Neural cell (in vitro differentiated cells): ENCODE results near the gene F13B. TPM values are rescaled to one million over a fixed set of nuclear protein-coding genes. Genes with fewer than 3 reads are reported as not detected.

Experiments used
- H2AFZ ChIP-seq: fragments of 200-600, 300-800 bp; sonication (generic), shearing (Covaris generic); 2 replicates; pipeline ENCODE4 v1.6.0; 2014; ENCODE audit warnings: low read depth, mild to moderate bottlenecking, antibody characterized with exemption, low read length, moderate library complexity
- H3F3A ChIP-seq: fragments of 200-600 bp; shearing (Covaris generic); 2 replicates; pipeline ENCODE4 v1.6.1; 2016; ENCODE audit warnings: mild to moderate bottlenecking, moderate library complexity, mixed read lengths, antibody characterized with exemption, low read length; ENCODE audit not compliant: insufficient read depth, poor library complexity, severe bottlenecking
- H3K27ac ChIP-seq: fragments of 200-600, 300-800 bp; sonication (generic), shearing (Covaris generic); 2 replicates; pipeline ENCODE4 v1.5.1; 2014; ENCODE audit warnings: mild to moderate bottlenecking, low read length, moderate library complexity
- H3K27me3 ChIP-seq: fragments of 300-800, 200-600 bp; sonication (generic), shearing (Covaris generic); 2 replicates; pipeline ENCODE4 v1.6.0; 2014; ENCODE audit warnings: mild to moderate bottlenecking, low read depth, low read length, moderate library complexity; ENCODE audit not compliant: insufficient read depth
- H3K36me3 ChIP-seq: fragments of 300-800, 200-600 bp; sonication (generic), shearing (Covaris generic); 2 replicates; pipeline ENCODE4 v1.5.1; 2014; ENCODE audit warnings: mild to moderate bottlenecking, antibody characterized with exemption, low read length, moderate library complexity; ENCODE audit not compliant: insufficient read depth
- H3K4me2 ChIP-seq: fragments of 300-800, 200-600 bp; sonication (generic), shearing (Covaris generic); 2 replicates; pipeline ENCODE4 v1.6.0; 2014; ENCODE audit warnings: mild to moderate bottlenecking, low read length
- H3K4me3 ChIP-seq: fragments of 300-800, 200-600 bp; sonication (generic), shearing (Covaris generic); 2 replicates; pipeline ENCODE4 v1.5.1; 2014; ENCODE audit warnings: mild to moderate bottlenecking, low read length, moderate library complexity
- H3K79me2 ChIP-seq: fragments of 200-600 bp; shearing (Covaris generic); replicated peaks from 2 replicates; pipeline ENCODE4 v1.6.0; 2014; ENCODE audit warnings: mild to moderate bottlenecking, low read length, moderate library complexity; ENCODE audit not compliant: insufficient read depth
- H3K9ac ChIP-seq: fragments of 300-800, 200-600 bp; sonication (generic), shearing (Covaris generic); 2 replicates; pipeline ENCODE4 v1.6.1; 2016; ENCODE audit warnings: mild to moderate bottlenecking, low read length, mixed read lengths
- H3K9me2 ChIP-seq: fragments of 200-600 bp; shearing (Covaris generic); 2 replicates; pipeline ENCODE4 v1.6.1; 2016; ENCODE audit warnings: mild to moderate bottlenecking, low read length, mixed read lengths; ENCODE audit not compliant: insufficient read depth
- H3K9me3 ChIP-seq: fragments of 200-600, 300-800 bp; sonication (generic), shearing (Covaris generic); 2 replicates; pipeline ENCODE4 v1.6.1; 2016; ENCODE audit warnings: mild to moderate bottlenecking, mixed run types, low read length, moderate library complexity, mixed read lengths
- H4K20me1 ChIP-seq: fragments of 200-600 bp; shearing (Covaris generic); 2 replicates; pipeline ENCODE4 v1.6.1; 2016; ENCODE audit warnings: mild to moderate bottlenecking, mixed run types; ENCODE audit not compliant: insufficient read depth
- CTCF ChIP-seq: fragments of 450-650 bp; IDR thresholded peaks from 2 replicates; pipeline ENCODE4 v1.5.1; 2014; ENCODE audit warnings: antibody characterized with exemption, mild to moderate bottlenecking, moderate library complexity; ENCODE audit not compliant: poor library complexity, severe bottlenecking
- EP300 ChIP-seq: fragments of 450-650 bp; conservative IDR thresholded peaks from 2 replicates; pipeline ENCODE4 v1.6.1; 2014; ENCODE audit warnings: antibody characterized with exemption, mild to moderate bottlenecking, moderate library complexity; ENCODE audit not compliant: poor library complexity, severe bottlenecking
- EZH2 ChIP-seq: fragments of 200-600, 300-800 bp; shearing (Covaris generic), sonication (generic); IDR thresholded peaks from 2 replicates; pipeline ENCODE4 v1.6.1; 2014; ENCODE audit warnings: antibody characterized with exemption, low read length, borderline replicate concordance, mild to moderate bottlenecking; ENCODE audit not compliant: insufficient read depth, poor library complexity, severe bottlenecking
- MXI1 ChIP-seq: fragments of 450-650 bp; conservative IDR thresholded peaks from 2 replicates; pipeline ENCODE4 v1.6.1; 2014; ENCODE audit warnings: antibody characterized with exemption, mild to moderate bottlenecking; ENCODE audit not compliant: poor library complexity, severe bottlenecking
- POLR2AphosphoS5 ChIP-seq: IDR thresholded peaks from 2 replicates; pipeline ENCODE4 v1.6.1; 2012
- RAD21 ChIP-seq: fragments of 450-650 bp; conservative IDR thresholded peaks from 2 replicates; pipeline ENCODE4 v1.6.1; 2014; ENCODE audit warnings: antibody characterized with exemption, mild to moderate bottlenecking, moderate library complexity
- SMC3 ChIP-seq: fragments of 450-650 bp; conservative IDR thresholded peaks from 2 replicates; pipeline ENCODE4 v1.6.1; 2014; ENCODE audit warnings: antibody characterized with exemption, mild to moderate bottlenecking, moderate library complexity; ENCODE audit not compliant: poor library complexity
- TAF1 ChIP-seq: IDR thresholded peaks from 2 replicates; pipeline ENCODE4 v1.6.1; 2012; ENCODE audit warnings: low read depth
- polyA plus RNA-seq: library from polyadenylated mRNA; depleted of rRNA; stranded (reverse); fragments of >200 nt; gene quantifications from 2 replicates; pipeline ENCODE4 v1.2.3, GENCODE V29; 2014
- TF ChIP-seq, protein P1 (sequence below): IDR thresholded peaks from 2 replicates; pipeline ENCODE4 v1.6.1; 2012; ENCODE audit warnings: borderline replicate concordance

The F13B gene
- polyA plus RNA-seq, 1 donor from 2014 or later: not detected

DNA sequence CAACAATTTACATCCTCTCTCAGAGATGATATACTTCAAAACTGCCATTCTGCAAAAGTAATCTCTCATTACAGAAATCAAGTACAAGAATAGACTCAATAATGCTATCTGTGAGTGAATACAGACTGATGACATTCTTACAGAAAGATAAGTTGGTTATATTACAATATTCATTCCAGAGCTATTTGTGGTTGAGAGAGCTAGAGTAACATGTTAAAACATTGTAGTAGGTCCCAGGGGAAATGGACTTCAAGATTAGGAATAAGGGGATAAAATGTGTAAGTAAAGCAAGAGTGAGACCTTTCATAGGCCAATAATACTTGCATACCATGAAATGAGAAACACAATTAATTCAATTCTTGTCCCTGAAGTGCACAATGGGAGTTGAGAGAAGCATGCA lies 1.5 kb downstream of the F13B start:
- Histone ChIP-seq H3K36me3 (no peaks in the 10 kb centered on the region), H3K27ac (no peak overlapping the region), H3K9ac (no peak overlapping the region), H3K79me2 (no peaks in the 10 kb centered on the region), H3K27me3 (no peaks in the 10 kb centered on the region), H4K20me1 (no peaks in the 10 kb centered on the region), H3K9me2 (no peaks in the 10 kb centered on the region), H3K4me3 (no peak overlapping the region), H3K4me2 (no peak overlapping the region), H3F3A (no peaks in the 10 kb centered on the region), H2AFZ (no peak overlapping the region), H3K9me3 (no peaks in the 10 kb centered on the region)
- no peak for TF ChIP-seq MXI1
- TF ChIP-seq, protein P1, sequence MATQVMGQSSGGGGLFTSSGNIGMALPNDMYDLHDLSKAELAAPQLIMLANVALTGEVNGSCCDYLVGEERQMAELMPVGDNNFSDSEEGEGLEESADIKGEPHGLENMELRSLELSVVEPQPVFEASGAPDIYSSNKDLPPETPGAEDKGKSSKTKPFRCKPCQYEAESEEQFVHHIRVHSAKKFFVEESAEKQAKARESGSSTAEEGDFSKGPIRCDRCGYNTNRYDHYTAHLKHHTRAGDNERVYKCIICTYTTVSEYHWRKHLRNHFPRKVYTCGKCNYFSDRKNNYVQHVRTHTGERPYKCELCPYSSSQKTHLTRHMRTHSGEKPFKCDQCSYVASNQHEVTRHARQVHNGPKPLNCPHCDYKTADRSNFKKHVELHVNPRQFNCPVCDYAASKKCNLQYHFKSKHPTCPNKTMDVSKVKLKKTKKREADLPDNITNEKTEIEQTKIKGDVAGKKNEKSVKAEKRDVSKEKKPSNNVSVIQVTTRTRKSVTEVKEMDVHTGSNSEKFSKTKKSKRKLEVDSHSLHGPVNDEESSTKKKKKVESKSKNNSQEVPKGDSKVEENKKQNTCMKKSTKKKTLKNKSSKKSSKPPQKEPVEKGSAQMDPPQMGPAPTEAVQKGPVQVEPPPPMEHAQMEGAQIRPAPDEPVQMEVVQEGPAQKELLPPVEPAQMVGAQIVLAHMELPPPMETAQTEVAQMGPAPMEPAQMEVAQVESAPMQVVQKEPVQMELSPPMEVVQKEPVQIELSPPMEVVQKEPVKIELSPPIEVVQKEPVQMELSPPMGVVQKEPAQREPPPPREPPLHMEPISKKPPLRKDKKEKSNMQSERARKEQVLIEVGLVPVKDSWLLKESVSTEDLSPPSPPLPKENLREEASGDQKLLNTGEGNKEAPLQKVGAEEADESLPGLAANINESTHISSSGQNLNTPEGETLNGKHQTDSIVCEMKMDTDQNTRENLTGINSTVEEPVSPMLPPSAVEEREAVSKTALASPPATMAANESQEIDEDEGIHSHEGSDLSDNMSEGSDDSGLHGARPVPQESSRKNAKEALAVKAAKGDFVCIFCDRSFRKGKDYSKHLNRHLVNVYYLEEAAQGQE: no peak
- no peak for TF ChIP-seq TAF1
- TF ChIP-seq CTCF: no peak
- no peak for TF ChIP-seq RAD21
- TF ChIP-seq EZH2: no peak
- no peak for TF ChIP-seq EP300
- TF ChIP-seq POLR2AphosphoS5: no peak
- TF ChIP-seq SMC3: no peak

DNA sequence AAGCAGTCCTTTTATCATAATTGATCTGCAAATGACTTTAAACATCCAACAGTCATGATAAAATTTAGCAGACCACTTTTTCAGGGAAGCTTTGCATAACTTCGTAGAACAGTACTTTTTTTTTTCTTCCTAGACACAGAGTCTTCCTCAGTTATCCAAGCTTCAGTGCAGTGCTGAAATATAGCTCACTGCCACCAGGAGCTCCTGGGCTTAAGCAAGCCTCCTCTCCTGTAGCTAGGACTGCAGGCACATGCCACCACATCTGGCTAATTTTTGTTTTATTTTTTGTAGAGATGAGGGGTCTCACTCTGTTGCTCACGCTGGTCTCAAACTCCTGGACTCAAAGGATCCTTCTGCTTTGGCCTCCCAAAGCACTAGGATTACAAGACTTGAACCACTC lies 3.8 kb downstream of the F13B start:
- H2AFZ ChIP-seq: no peak overlapping the region
- H3K4me3 ChIP-seq: no peak overlapping the region

More for the DNA sequence above, 3.8 kb downstream of the F13B start:
- no peaks in the 10 kb centered on the region for H3K79me2 ChIP-seq
- H3K9me3 ChIP-seq: no peaks in the 10 kb centered on the region
- no peaks in the 10 kb centered on the region for H3K9me2 ChIP-seq
- no peaks in the 10 kb centered on the region for H3K27me3 ChIP-seq
- H3F3A ChIP-seq: no peaks in the 10 kb centered on the region
- TF ChIP-seq POLR2AphosphoS5 (no peak), EZH2 (no peak), RAD21 (no peak), MXI1 (no peak), SMC3 (no peak), CTCF (no peak), EP300 (no peak), TAF1 (no peak)
- TF ChIP-seq, protein P1: no peak
- no peak overlapping the region for H3K9ac ChIP-seq
- H4K20me1 ChIP-seq: no peaks in the 10 kb centered on the region
- no peaks in the 10 kb centered on the region for H3K36me3 ChIP-seq
- H3K4me2 ChIP-seq: no peak overlapping the region
- no peak overlapping the region for H3K27ac ChIP-seq
